ENCODE data around the gene GNAL. TPM values are rescaled to one million over a fixed set of nuclear protein-coding genes. Genes with fewer than 3 reads are reported as not detected.

GNAL gene
- total RNA-seq, 1 experiment from 2014 or later = 0.15 TPM

DNA sequence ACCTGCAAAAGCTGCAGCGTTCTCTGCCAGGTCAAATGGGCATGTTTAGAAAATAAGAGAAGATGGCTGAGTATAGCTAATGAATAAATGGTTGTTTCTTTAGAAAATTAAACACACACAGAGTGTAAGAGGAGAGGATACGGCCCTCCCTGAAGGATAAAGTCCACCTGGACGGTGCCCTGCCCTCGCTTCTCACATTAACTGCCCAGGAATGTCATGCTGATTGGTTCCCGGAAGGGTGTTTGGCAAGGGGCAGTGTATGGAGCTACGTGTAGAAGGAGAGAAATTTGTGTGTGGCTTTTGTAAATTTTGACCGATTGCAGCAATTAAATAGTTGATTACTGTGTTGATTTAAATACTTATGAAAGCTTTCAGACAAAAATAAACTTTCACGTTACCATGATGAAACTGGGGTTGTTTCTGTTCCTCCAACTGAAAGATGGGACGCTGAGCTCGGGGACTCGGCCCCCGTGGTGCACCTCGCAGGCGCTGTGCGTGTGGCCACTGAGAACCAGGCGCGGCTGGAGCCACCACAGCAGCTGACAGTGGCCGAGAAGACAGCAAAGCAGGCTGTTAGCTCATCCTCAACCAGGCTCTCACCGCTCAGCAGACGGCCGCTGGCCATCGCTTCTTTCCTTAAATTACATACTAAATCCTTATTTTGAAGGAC lies 196.3 kb downstream of the GNAL start:
- Histone ChIP-seq H3K36me3 (ENCODE audit: low read depth, low read length) (peaks cover 10% of the 10 kb centered on the region; the same call in 1 of the 2 replicates), H2AFZ (ENCODE audit: low read length) (no peak overlapping the region), H3K9ac (ENCODE audit: low read length) (no peak overlapping the region), H3K27me3 (ENCODE audit: low read length) (no peaks in the 10 kb centered on the region), H3K4me2 (ENCODE audit: low read length) (no peak overlapping the region), H3K9me3 (ENCODE audit: low read length) (no peaks in the 10 kb centered on the region), H3K4me3 (ENCODE audit: low read length) (no peak overlapping the region), H3K27ac (ENCODE audit: low read length) (no peak overlapping the region), H3K9me2 (replicated peaks; ENCODE audit: low read length) (no peaks in the 10 kb centered on the region), H3K4me1 (ENCODE audit: insufficient read depth, low read length) (peaks cover 33% of the 10 kb centered on the region), H3K79me2 (ENCODE audit: low read length) (no peaks in the 10 kb centered on the region), H4K20me1 (ENCODE audit: low read length) (no peaks in the 10 kb centered on the region), H3F3A (ENCODE audit: low read length, unreplicated experiment) (no peaks in the 10 kb centered on the region)
- ChIA-PET CTCF (no interaction called here), POLR2A (ENCODE audit: unreplicated experiment) (no interaction called here)
- intact Hi-C loops (cut with micrococcal nuclease) = no loop called here
- no TSS peak for BruUV-seq (replicated peaks)
- DNase-seq (no peak), ATAC-seq (no peak)
- TF ChIP-seq EZH2 (IDR thresholded peaks at IDR 0.05; ENCODE audit: low read length, unreplicated experiment) = no peak
- TF ChIP-seq, protein P1, sequence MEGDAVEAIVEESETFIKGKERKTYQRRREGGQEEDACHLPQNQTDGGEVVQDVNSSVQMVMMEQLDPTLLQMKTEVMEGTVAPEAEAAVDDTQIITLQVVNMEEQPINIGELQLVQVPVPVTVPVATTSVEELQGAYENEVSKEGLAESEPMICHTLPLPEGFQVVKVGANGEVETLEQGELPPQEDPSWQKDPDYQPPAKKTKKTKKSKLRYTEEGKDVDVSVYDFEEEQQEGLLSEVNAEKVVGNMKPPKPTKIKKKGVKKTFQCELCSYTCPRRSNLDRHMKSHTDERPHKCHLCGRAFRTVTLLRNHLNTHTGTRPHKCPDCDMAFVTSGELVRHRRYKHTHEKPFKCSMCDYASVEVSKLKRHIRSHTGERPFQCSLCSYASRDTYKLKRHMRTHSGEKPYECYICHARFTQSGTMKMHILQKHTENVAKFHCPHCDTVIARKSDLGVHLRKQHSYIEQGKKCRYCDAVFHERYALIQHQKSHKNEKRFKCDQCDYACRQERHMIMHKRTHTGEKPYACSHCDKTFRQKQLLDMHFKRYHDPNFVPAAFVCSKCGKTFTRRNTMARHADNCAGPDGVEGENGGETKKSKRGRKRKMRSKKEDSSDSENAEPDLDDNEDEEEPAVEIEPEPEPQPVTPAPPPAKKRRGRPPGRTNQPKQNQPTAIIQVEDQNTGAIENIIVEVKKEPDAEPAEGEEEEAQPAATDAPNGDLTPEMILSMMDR (conservative IDR thresholded peaks at IDR 0.05; ENCODE audit: low read depth, low read length) = no peak

GRCh38 chr18:11886577-11887110 lies 197.6 kb downstream of the GNAL start:
- H3K4me2 ChIP-seq (ENCODE audit: low read length) = peak overlapping the region; percentile 48
- H3K4me1 ChIP-seq (ENCODE audit: insufficient read depth, low read length) = peaks cover 33% of the 10 kb centered on the region
- no peaks in the 10 kb centered on the region for H3K9me3 ChIP-seq (ENCODE audit: low read length)
- CTCF ChIA-PET = no interaction called here
- H3K9ac ChIP-seq (ENCODE audit: low read length) = no peak overlapping the region
- intact Hi-C loops (cut with micrococcal nuclease) = no loop called here
- H2AFZ ChIP-seq (ENCODE audit: low read length) = no peak overlapping the region
- no peaks in the 10 kb centered on the region for H3K27me3 ChIP-seq (ENCODE audit: low read length)
- no peak for TF ChIP-seq EZH2 (IDR thresholded peaks at IDR 0.05; ENCODE audit: low read length, unreplicated experiment)
- TF ChIP-seq, protein P1 (conservative IDR thresholded peaks at IDR 0.05; ENCODE audit: low read depth, low read length) = no peak
- no peak for TF ChIP-seq EZH2phosphoT487 (IDR thresholded peaks at IDR 0.05; ENCODE audit: borderline replicate concordance, low read length)
- no peaks in the 10 kb centered on the region for H3K9me2 ChIP-seq (replicated peaks; ENCODE audit: low read length)
- ATAC-seq (no peak), DNase-seq (no peak)
- H3K27ac ChIP-seq (ENCODE audit: low read length) = no peak overlapping the region
- no peaks in the 10 kb centered on the region for H4K20me1 ChIP-seq (ENCODE audit: low read length)
- no peaks in the 10 kb centered on the region for H3F3A ChIP-seq (ENCODE audit: low read length, unreplicated experiment)
- BruUV-seq (replicated peaks) = no TSS peak
- POLR2A ChIA-PET (ENCODE audit: unreplicated experiment) = no interaction called here
- no peak overlapping the region for H3K4me3 ChIP-seq (ENCODE audit: low read length)
- H3K79me2 ChIP-seq (ENCODE audit: low read length) = no peaks in the 10 kb centered on the region
- H3K36me3 ChIP-seq (ENCODE audit: low read depth, low read length) = peaks cover 10% of the 10 kb centered on the region; the same call in 1 of the 2 replicates
